ENCODE measurements around the gene RIMS4.

GRCh38 chr20:44809380-44810060 is 826 bp downstream of the RIMS4 start:
- no peak for TF ChIP-seq SIN3A (IDR thresholded peaks at IDR 0.05; ENCODE audit: borderline replicate concordance, insufficient read depth, low read depth, low read length)
- TF ChIP-seq CTCF (IDR thresholded peaks at IDR 0.05) = no peak
- no peak for TF ChIP-seq REST (IDR thresholded peaks at IDR 0.05; ENCODE audit: insufficient read depth in 1 of 2, low read depth in 2 of 2, low read length in 1 of 2)
- TF ChIP-seq POLR2AphosphoS5 (IDR thresholded peaks at IDR 0.05; ENCODE audit: low read depth, low read length) = no peak
- TF ChIP-seq TCF7L2 (IDR thresholded peaks at IDR 0.05; ENCODE audit: low read depth, low read length) = no peak
